Measurements from ENCODE around the gene ABCA2.
"Not testable (repeated sequence)": the region's sequence is repeated elsewhere in the genome, so short reads cannot be mapped to it uniquely, and the experiment has no call there.

Gene ABCA2

DNA sequence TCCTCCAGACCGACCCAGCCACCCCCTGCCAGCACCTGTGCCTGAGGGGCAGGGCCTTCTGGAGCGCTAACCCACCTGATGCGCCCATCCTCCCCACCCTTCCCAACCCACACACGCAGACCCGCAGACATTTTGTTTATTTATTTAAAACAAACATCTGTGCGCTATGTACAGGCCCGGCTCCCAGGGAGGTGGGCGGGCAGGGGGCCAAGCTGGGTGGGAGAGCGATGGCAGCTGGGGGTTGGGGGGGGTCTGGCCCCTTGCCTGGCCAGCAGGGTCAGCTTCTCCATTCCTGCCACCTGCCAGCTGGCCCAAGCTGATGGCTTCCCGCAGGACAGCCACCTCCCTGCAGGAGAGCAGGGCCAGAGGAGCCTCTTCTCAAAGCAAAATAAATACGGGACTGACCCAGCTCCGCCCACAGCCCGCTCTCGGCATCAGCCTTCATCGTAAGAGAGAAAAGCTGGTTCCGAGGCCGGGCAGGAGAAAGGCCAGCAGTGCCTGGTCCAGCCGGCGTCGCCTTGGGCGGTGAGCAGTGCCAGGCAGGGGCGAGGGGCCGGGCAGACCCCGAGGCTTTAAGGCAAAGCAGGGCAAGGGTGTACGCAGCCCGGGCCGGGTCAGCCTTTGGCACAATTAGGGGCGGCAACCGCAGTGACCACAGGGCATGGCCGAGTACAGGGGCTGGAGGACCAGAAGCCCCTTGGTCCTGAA, 20.8 kb downstream of the ABCA2 start:
- Histone ChIP-seq H3K4me3 (no peak overlapping the region), H3K9ac (ENCODE audit: insufficient read length) (no peak overlapping the region), H3K27ac (no peak overlapping the region), H3K36me3 (ENCODE audit: insufficient read depth, low read length) (no peaks in the 10 kb centered on the region), H3K9me3 (ENCODE audit: low read depth, low read length) (no peaks in the 10 kb centered on the region)
- no peak for TF ChIP-seq POLR2AphosphoS5 (IDR thresholded peaks at IDR 0.05; ENCODE audit: borderline replicate concordance, low read depth, low read length)
- no peak for TF ChIP-seq EZH2 (IDR thresholded peaks at IDR 0.05)
- TF ChIP-seq FOXP2 (optimal IDR thresholded peaks at IDR 0.05; ENCODE audit: control extremely low read depth, extremely low read length, insufficient read depth): no peak
- DNase-seq (ENCODE audit: low read depth, low spot score): no peak

DNA sequence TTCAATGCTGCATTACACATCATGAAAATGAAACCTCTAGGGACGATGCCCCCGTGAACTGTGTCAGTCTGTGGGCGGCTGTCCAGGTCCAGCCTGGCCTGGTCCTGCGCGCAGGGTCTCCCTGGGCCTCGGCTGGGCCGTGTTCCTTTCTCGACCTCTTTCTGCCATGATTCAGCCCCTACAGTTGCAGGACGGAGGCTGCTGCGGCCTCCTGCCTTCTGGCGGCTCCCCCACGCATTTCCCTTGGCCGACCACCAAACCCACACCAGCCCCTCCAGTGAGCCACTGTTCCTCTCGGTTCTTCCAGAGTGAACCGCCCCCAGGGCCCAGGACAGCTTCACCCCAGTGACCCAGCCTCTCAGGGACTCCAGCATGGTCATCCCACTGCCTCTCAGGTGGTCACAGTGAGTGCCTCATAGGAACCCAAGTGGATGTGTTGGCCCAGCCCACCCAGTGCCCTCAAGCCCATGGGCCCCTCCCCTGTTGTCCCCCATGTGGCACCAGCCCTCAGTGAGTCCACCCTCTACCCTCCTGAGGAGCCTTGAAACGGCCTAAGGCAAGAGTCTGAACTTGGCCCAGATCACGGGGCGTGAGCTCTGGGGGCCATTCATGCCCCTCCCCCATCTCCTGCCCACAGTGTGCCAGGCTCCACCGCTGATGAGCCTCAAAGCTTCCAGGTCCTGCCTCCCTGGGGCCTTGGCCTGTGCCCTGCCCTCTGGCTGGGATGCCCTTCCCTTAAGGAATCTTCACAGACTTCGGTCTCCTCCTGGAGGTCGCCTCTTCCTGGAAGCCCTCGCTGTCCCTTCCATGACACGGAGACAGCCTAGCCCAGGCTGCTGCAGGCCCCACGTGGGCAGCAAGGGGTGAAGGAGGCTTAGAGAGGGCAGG, 21.7 kb downstream of the ABCA2 start:
- DNase-seq (ENCODE audit: low read depth, low spot score): no peak
- TF ChIP-seq FOXP2 (optimal IDR thresholded peaks at IDR 0.05; ENCODE audit: control extremely low read depth, extremely low read length, insufficient read depth) (no peak), EZH2 (IDR thresholded peaks at IDR 0.05) (no peak), POLR2AphosphoS5 (IDR thresholded peaks at IDR 0.05; ENCODE audit: borderline replicate concordance, low read depth, low read length) (no peak)
- no peak overlapping the region for H3K4me3 ChIP-seq
- no peak overlapping the region for H3K27ac ChIP-seq
- no peaks in the 10 kb centered on the region for H3K9me3 ChIP-seq (ENCODE audit: low read depth, low read length)
- no peaks in the 10 kb centered on the region for H3K36me3 ChIP-seq (ENCODE audit: insufficient read depth, low read length)
- H3K9ac ChIP-seq (ENCODE audit: insufficient read length): no peak overlapping the region

DNA sequence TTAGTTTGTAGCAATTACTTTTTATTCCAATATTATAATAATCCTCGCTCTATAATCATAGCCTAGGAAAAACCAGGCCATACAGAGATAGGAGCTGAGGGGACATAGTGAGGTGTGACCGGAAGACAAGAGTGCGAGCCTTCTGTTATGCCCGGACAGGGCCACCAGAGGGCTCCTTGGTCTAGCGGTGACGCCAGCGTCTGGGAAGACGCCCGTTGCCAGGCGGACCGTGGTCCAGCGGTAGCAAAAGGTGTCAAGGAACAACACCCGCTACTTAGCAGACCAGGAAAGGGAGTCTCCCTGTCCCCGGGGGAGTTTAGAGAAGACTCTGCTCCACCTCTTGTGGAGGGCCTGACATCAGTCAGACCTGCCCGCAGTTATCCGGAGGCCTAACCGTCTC, 23.8 kb downstream of the ABCA2 start:
- not testable (repeated sequence) for H3K36me3 ChIP-seq (ENCODE audit: insufficient read depth, low read length); H3K4me3 ChIP-seq; DNase-seq (ENCODE audit: low read depth, low spot score); H3K9me3 ChIP-seq (ENCODE audit: low read depth, low read length); H3K9ac ChIP-seq (ENCODE audit: insufficient read length); H3K27ac ChIP-seq

DNA sequence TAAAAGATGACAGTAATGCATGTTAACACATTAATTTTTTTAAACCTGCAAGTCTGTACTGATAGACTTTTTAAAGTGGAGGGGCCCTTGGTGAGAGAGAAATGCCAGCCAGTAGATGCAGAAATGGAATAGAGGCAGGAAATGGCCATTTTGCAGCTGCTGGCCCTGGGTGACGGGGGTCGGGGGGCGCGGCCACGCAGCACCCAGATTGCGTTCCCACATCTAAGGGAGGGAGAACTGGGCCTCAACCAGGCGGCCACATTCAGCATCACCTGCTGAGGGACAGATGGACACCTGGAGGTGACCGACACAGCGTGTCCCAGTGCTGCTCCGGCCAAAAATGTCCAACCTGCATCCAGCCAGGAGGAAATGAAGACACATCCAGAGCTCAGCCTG, 25.4 kb downstream of the ABCA2 start:
- DNase-seq (ENCODE audit: low read depth, low spot score): no peak
- TF ChIP-seq POLR2AphosphoS5 (IDR thresholded peaks at IDR 0.05; ENCODE audit: borderline replicate concordance, low read depth, low read length) (no peak), EZH2 (IDR thresholded peaks at IDR 0.05) (no peak), FOXP2 (optimal IDR thresholded peaks at IDR 0.05; ENCODE audit: control extremely low read depth, extremely low read length, insufficient read depth) (no peak)
- Histone ChIP-seq H3K4me3 (no peak overlapping the region), H3K9me3 (ENCODE audit: low read depth, low read length) (no peaks in the 10 kb centered on the region), H3K36me3 (ENCODE audit: insufficient read depth, low read length) (no peaks in the 10 kb centered on the region), H3K9ac (ENCODE audit: insufficient read length) (no peak overlapping the region), H3K27ac (no peak overlapping the region)

DNA sequence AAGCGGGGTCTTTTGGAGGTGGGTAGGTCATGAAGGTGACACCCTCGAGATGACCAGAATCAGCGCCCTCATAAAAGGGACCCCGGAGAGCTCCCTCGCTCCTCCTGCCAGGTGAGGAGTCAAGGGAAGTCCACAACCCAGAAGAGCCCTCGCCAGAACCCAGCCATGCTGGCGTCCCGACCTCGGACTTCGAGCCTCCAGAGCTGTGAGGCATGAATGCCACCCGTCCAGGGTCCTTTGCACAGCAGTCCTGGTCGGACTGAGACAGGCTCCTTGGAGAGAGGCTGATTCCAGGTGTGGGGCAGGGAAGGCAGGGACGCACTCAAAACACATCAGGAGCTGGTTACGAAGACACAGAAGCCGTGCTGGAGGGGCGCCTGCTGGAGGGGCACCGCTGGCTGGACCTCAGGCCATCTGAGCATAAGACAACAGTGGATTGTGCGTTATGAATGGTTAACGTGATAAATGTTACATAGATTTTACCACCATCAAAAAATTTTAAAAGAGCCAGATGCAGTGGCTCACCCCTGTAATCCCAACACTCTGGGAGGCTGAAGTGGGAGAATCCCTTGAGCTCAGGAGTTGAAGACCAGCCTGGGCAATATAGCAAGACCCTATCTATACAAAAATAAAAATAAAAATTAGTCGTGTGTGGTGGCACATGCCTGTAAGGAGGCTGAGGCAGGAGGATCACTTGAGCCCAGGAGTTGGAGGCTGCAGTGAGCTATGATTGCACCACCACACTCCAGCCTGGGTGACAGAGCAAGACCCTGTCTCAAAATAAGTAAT, 26.0 kb downstream of the ABCA2 start:
- no peak for DNase-seq (ENCODE audit: low read depth, low spot score)
- Histone ChIP-seq H3K9me3 (ENCODE audit: low read depth, low read length) (no peaks in the 10 kb centered on the region), H3K4me3 (no peak overlapping the region), H3K27ac (no peak overlapping the region), H3K9ac (ENCODE audit: insufficient read length) (no peak overlapping the region), H3K36me3 (ENCODE audit: insufficient read depth, low read length) (no peaks in the 10 kb centered on the region)
- TF ChIP-seq EZH2 (IDR thresholded peaks at IDR 0.05) (no peak), POLR2AphosphoS5 (IDR thresholded peaks at IDR 0.05; ENCODE audit: borderline replicate concordance, low read depth, low read length) (no peak), FOXP2 (optimal IDR thresholded peaks at IDR 0.05; ENCODE audit: control extremely low read depth, extremely low read length, insufficient read depth) (no peak)

DNA sequence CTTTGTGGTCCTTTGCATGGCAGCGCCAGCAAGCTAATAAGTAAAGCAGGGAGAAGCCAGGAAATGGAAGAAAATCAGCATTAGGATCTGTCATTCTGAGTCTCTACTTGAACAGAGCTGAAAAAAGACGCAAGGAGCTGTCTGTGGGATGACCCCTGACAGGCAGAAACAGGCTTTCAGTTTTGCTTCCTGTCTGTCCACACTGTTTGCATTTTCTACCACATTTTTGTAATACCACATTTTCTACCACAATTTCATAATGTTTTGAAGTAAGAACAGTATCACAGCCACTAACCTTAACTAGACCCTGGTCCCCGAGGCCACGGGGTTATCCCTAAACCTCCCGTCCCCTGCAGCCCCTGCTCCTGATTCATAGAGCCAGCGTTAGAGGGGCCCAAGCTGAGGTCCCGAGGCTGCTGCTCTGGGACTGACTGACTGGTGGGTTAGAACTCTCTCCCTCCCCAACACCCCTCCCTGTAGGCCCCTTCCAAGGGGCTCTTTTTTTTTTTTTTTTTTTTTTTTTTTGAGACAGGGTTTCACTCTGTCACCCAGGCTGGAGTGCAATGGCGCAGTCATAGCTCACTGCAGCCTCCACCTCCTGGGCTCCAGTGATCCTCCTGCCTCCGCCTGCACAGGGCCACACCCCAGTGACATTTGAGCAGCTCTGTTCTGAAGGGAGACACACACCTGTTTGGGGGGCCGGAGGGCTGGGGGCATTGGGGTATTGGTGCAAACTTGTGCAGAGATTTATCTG, 27.7 kb downstream of the ABCA2 start:
- H3K9me3 ChIP-seq (ENCODE audit: low read depth, low read length): no peaks in the 10 kb centered on the region
- TF ChIP-seq FOXP2 (optimal IDR thresholded peaks at IDR 0.05; ENCODE audit: control extremely low read depth, extremely low read length, insufficient read depth): no peak
- no peak for TF ChIP-seq POLR2AphosphoS5 (IDR thresholded peaks at IDR 0.05; ENCODE audit: borderline replicate concordance, low read depth, low read length)
- TF ChIP-seq EZH2 (IDR thresholded peaks at IDR 0.05): no peak
- DNase-seq (ENCODE audit: low read depth, low spot score): no peak
- no peak overlapping the region for H3K4me3 ChIP-seq
- H3K27ac ChIP-seq: no peak overlapping the region
- H3K36me3 ChIP-seq (ENCODE audit: insufficient read depth, low read length): no peaks in the 10 kb centered on the region
- H3K9ac ChIP-seq (ENCODE audit: insufficient read length): no peak overlapping the region

DNA sequence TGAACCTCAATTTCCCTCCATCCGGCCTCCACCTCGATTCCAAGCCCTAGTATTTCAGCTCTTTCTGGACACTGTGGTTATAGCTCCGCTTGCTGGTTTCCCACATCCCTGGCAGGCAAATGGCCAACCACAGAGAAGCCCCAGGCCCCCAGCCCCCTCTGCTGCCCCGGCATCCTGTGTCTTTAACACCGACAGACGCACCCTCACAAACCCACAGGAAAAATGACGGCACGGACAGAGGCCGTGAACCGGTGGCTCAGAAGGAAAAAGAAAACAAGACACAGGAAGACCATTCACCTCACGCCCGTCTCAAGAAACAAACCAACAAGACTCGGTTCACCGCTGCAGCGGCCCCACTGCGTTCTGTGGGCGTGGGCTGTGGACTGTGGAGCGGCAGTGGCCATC, 30.2 kb downstream of the ABCA2 start:
- H3K4me3 ChIP-seq: no peak overlapping the region
- H3K9ac ChIP-seq (ENCODE audit: insufficient read length): no peak overlapping the region
- H3K9me3 ChIP-seq (ENCODE audit: low read depth, low read length): no peaks in the 10 kb centered on the region
- no peak for TF ChIP-seq POLR2AphosphoS5 (IDR thresholded peaks at IDR 0.05; ENCODE audit: borderline replicate concordance, low read depth, low read length)
- no peak for TF ChIP-seq FOXP2 (optimal IDR thresholded peaks at IDR 0.05; ENCODE audit: control extremely low read depth, extremely low read length, insufficient read depth)
- TF ChIP-seq EZH2 (IDR thresholded peaks at IDR 0.05): no peak
- no peak overlapping the region for H3K27ac ChIP-seq
- H3K36me3 ChIP-seq (ENCODE audit: insufficient read depth, low read length): peaks cover 5% of the 10 kb centered on the region; the same call in 1 of the 2 replicates
- no peak for DNase-seq (ENCODE audit: low read depth, low spot score)

Measured in SK-N-MC (cell line).